Spleen (tissue), 11 donors: ENCODE results near the gene GLA. TPM values are rescaled to one million over a fixed set of nuclear protein-coding genes. Genes with fewer than 3 reads are reported as not detected.
A peak's percentile ranks its signal among the peaks of the same experiment; 100 is the strongest.

Source experiments
- DNase-seq: peaks from one replicate; pipeline ENCODE4 v3.0.0-alpha.2; 2020
- H3K27ac ChIP-seq, 8 donors: fragments of 200-600 bp; sonication (generic) in 7 of 8; 1 replicate in 4 of 8; 2 replicates in 4 of 8; pipeline versions ENCODE4 v1.5.0 to v1.8.0; 2016 to 2021; ENCODE audit warnings: inconsistent platforms in 4 of 8, mild to moderate bottlenecking in 4 of 8, moderate library complexity in 1 of 8
- H3K27me3 ChIP-seq, 7 donors: fragments of 200-600 bp; sonication (generic) in 6 of 7; replicated peaks in 1 of 7; 1 replicate in 4 of 7; 2 replicates in 3 of 7; pipeline versions ENCODE4 v1.5.0 to v1.8.0; 2016 to 2021; ENCODE audit warnings: inconsistent platforms in 3 of 7, mild to moderate bottlenecking in 1 of 7
- H3K36me3 ChIP-seq, 6 donors: fragments of 200-600 bp; sonication (generic) in 5 of 6; 1 replicate in 4 of 6; 2 replicates in 2 of 6; pipeline versions ENCODE4 v1.5.0 to v1.8.0; 2016 to 2021; ENCODE audit warnings: inconsistent platforms in 2 of 6
- H3K4me1 ChIP-seq, 6 donors: fragments of 200-600 bp; sonication (generic) in 5 of 6; 1 replicate in 3 of 6; 2 replicates in 3 of 6; pipeline versions ENCODE4 v1.5.0 to v1.8.0; 2016 to 2021; ENCODE audit warnings: inconsistent platforms in 3 of 6
- H3K4me3 ChIP-seq, 8 donors: fragments of 200-600 bp; sonication (generic) in 7 of 8; 1 replicate in 4 of 8; 2 replicates in 4 of 8; pipeline versions ENCODE4 v1.5.0 to v1.8.0; 2016 to 2021; ENCODE audit warnings: inconsistent platforms in 4 of 8, mild to moderate bottlenecking in 4 of 8, moderate library complexity in 2 of 8
- H3K9me3 ChIP-seq, 8 donors: fragments of 200-600 bp; sonication (generic) in 7 of 8; 1 replicate in 4 of 8; 2 replicates in 4 of 8; pipeline versions ENCODE4 v1.5.0 to v1.8.0; 2016 to 2021; ENCODE audit warnings: inconsistent platforms in 4 of 8
- CTCF ChIP-seq, 11 experiments: fragments of 200-600 bp in 7 of 11; fragments of 450-650 bp in 4 of 11; sonication (generic) in 4 of 11; IDR thresholded peaks in 8 of 11; conservative IDR thresholded peaks in 3 of 11; 1 replicate in 7 of 11; 2 replicates in 4 of 11; pipeline versions ENCODE4 v1.4.0 to v1.8.0; 2016 to 2021; ENCODE audit warnings: antibody characterized with exemption in 11 of 11, inconsistent platforms in 4 of 11, mild to moderate bottlenecking in 1 of 11
- POLR2A ChIP-seq, 3 donors: fragments of 450-650 bp; IDR thresholded peaks; one replicate each; pipeline ENCODE4 v1.5.1; 2017; ENCODE audit warnings: antibody characterized with exemption in 3 of 3, mild to moderate bottlenecking in 1 of 3
- POLR2AphosphoS5 ChIP-seq, 3 donors: sonication (generic); formaldehyde crosslinking; IDR thresholded peaks; one replicate each; pipeline ENCODE4 v1.5.1; 2017; ENCODE audit warnings: antibody characterized with exemption in 3 of 3
- WGBS, 5 donors: extraction: QIAGEN DNeasy Blood & Tissue Kit in 3 of 5; methylation state at CpG; one replicate each; pipeline versions ENCODE4 v1.1.5 to v1.1.7; 2013 to 2018; 5-methylcytosine and 5-hydroxymethylcytosine counted together
- intact Hi-C: fragments of 100-400 bp; cut with DNase I; formaldehyde crosslinking; loops from one replicate; pipeline ENCODE4 v1.15.0; 2023; ENCODE audit warnings: low total_unique reads
- polyA plus RNA-seq, 3 donors: library from polyadenylated mRNA; stranded (reverse); fragments of 200-250 nt; gene quantifications; one replicate each; pipeline ENCODE4 v1.2.1, GENCODE V29; 2013
- total RNA-seq, 7 donors: library from RNA; depleted of rRNA in 3 of 7; stranded (reverse); fragments of >200 nt in 3 of 7; fragmentation: NEBNext Ultra II Directional in 4 of 7; extraction: Animal tissue kit (Norgen Biotek cat#: 25700) in 4 of 7; gene quantifications; one replicate each; pipeline versions ENCODE4 v1.1.0 to v1.2.1, GENCODE V29; 2016 to 2021
- donor health status: healthy with polysubstance abuse.
- donor health status: DM: no; HTN: no; CAD: no; lungs with moderate emphysema.
- donor health status: DM: no; HTN: no; CAD: no.
- donor health status: Bipolar disorder and iron deficiency.
- donor health status: healthy.
- donor health status: DM: no; HTN: no; CAD: no.
- donor health status: DM: yes; HTN: yes; CAD: no.

GLA gene
- total and polyA plus RNA-seq, 10 donors = 22.9 to 38.5 (median 31.2) TPM

GRCh38 chrX:101427954-101428353 is 20.2 kb upstream of the GLA start:
- no peak for DNase-seq
- intact Hi-C loops = no loop called here
- Histone ChIP-seq H3K27ac (no peak overlapping the region), H3K36me3 (peaks cover 0 to 68% (median 5%) of the 10 kb centered on the region in 6 donors), H3K27me3 (no peaks in the 10 kb centered on the region), H3K9me3 (peaks cover 0 to 15% (median 0%) of the 10 kb centered on the region in 8 donors), H3K4me1 (no peaks in the 10 kb centered on the region), H3K4me3 (no peak overlapping the region)
- 92 to 100% (median 97%) methylated on average over 2 of the region's 2 CpGs for WGBS, 5 donors
- TF ChIP-seq POLR2AphosphoS5 (IDR thresholded peaks at IDR 0.05) = no peak
- no peak for TF ChIP-seq POLR2A (IDR thresholded peaks at IDR 0.05)
- no peak for TF ChIP-seq CTCF (IDR thresholded peaks at IDR 0.05 in 8 of 11, conservative IDR thresholded peaks at IDR 0.05 in 3 of 11)

- no peak overlapping the region for H3K4me3 ChIP-seq
- intact Hi-C loops = loop anchor here (5.0 kb wide), 1 partner anchor 378 kb away; no protein-coding TSS in a partner anchor
- no peak for TF ChIP-seq POLR2AphosphoS5 (IDR thresholded peaks at IDR 0.05)
These were observed 11.8 kb upstream of the GLA start for GRCh38 chrX:101419489-101419888.

GRCh38 chrX:101417981-101418841 is 10.5 kb upstream of the GLA start:
- Histone ChIP-seq H3K36me3 (peaks cover 0 to 25% (median under 1%) of the 10 kb centered on the region in 6 donors), H3K4me3 (peak overlapping the region; percentile 12 to 73 (median 38)), H3K9me3 (no peaks in the 10 kb centered on the region), H3K27me3 (peaks cover 0 to 7% (median 0%) of the 10 kb centered on the region in 7 donors), H3K4me1 (peaks cover 3 to 43% (median 13%) of the 10 kb centered on the region in 6 donors), H3K27ac (peak overlapping the region; percentile 64 to 94 (median 90))
- DNase-seq = peak; percentile 92
- no peak for TF ChIP-seq POLR2A (IDR thresholded peaks at IDR 0.05)
- TF ChIP-seq POLR2AphosphoS5 (IDR thresholded peaks at IDR 0.05) = peak; percentile 66 to 79 (median 79)
- no peak for TF ChIP-seq CTCF (IDR thresholded peaks at IDR 0.05 in 8 of 11, conservative IDR thresholded peaks at IDR 0.05 in 3 of 11)
- intact Hi-C loops = loop anchor here (5.0 kb wide), 1 partner anchor 379 kb away; no protein-coding TSS in a partner anchor
- WGBS, 5 donors = 0 to 21% (median 1%) methylated on average over 27 to 55 of the region's 56 CpGs

More at GRCh38 chrX:101419489-101419888, 11.8 kb upstream of the GLA start:
- 64 to 97% (median 93%) methylated on average over 2 of the region's 2 CpGs for WGBS, 5 donors
- H3K27me3 ChIP-seq = peaks cover 0 to 7% (median 0%) of the 10 kb centered on the region in 7 donors
- no peak for DNase-seq
- peaks cover 0 to 25% (median 0%) of the 10 kb centered on the region in 6 donors for H3K36me3 ChIP-seq
- peak overlapping the region in 2 of 8 donors; percentile 91 to 94 for H3K27ac ChIP-seq
- peaks cover 3 to 35% (median 11%) of the 10 kb centered on the region in 6 donors for H3K4me1 ChIP-seq
- no peaks in the 10 kb centered on the region for H3K9me3 ChIP-seq

GRCh38 chrX:101417190-101417589 is 9.5 kb upstream of the GLA start:
- H3K27ac ChIP-seq = peak overlapping the region in 6 of 8 donors; percentile 64 to 94 (median 90)
- WGBS, 5 donors = 66 to 81% (median 71%) methylated on average over 4 of the region's 4 CpGs
- intact Hi-C loops = loop anchor here (5.0 kb wide), 1 partner anchor 380 kb away; no protein-coding TSS in a partner anchor

More at GRCh38 chrX:101417190-101417589, 9.5 kb upstream of the GLA start:
- Histone ChIP-seq H3K36me3 (peaks cover 0 to 30% (median 7%) of the 10 kb centered on the region in 6 donors), H3K27me3 (peaks cover 0 to 7% (median 0%) of the 10 kb centered on the region in 7 donors), H3K9me3 (no peaks in the 10 kb centered on the region), H3K4me1 (peaks cover 3 to 54% (median 15%) of the 10 kb centered on the region in 6 donors), H3K4me3 (peak overlapping the region in 1 of 8 donors; percentile 73)
- no peak for DNase-seq
- TF ChIP-seq CTCF (IDR thresholded peaks at IDR 0.05 in 8 of 11, conservative IDR thresholded peaks at IDR 0.05 in 3 of 11) = no peak
- TF ChIP-seq POLR2A (IDR thresholded peaks at IDR 0.05) = peak in 1 of 3 donors; percentile 22
